ENCODE measurements around the gene CHMP1A. TPM values are rescaled to one million over a fixed set of nuclear protein-coding genes. Genes with fewer than 3 reads are reported as not detected.
"Not testable (repeated sequence)": the region's sequence is repeated elsewhere in the genome, so short reads cannot be mapped to it uniquely, and the experiment has no call there.

Gene CHMP1A
- 100 to 1,000 TPM; 102 to 111 (median 103) TPM for polyA plus RNA-seq

GRCh38 chr16:89657442-89658220 lies at the start of gene CHMP1A, which contains the start of gene SPATA33:
Gene CHMP1A (minus strand): TSS chr16:89657708. CDS start chr16:89657588, 120 bp downstream.
Gene SPATA33 (plus strand): TSS chr16:89657836. CDS start chr16:89657912, 76 bp downstream.
- peaks cover 3 to 10% (median 9%) of the 10 kb centered on the region in 3 donors for H3K36me3 Mint-ChIP-seq
- peak within 1 kb of the TSS; percentile 83 to 89 (median 86) for H3K4me3 Mint-ChIP-seq
- DNase-seq: peak; percentile 94 to 96 (median 96)
- H3K9me3 Mint-ChIP-seq: no peaks in the 10 kb centered on the region
- H3K27me3 Mint-ChIP-seq (ENCODE audit: low read depth in 3 of 3): peaks cover 2 to 14% (median 13%) of the 10 kb centered on the region in 3 donors
- H3K27ac Mint-ChIP-seq: peak within 1 kb of the TSS; percentile 78 to 91 (median 86)
- H3K4me1 Mint-ChIP-seq: peaks cover 32 to 40% of the 10 kb centered on the region in 2 donors

GRCh38 chr16:89706518-89707260 lies 49.2 kb upstream of the CHMP1A start:
- no peak overlapping the region for H3K27ac Mint-ChIP-seq
- H3K27me3 Mint-ChIP-seq (ENCODE audit: low read depth in 3 of 3): peaks cover 2 to 9% (median 3%) of the 10 kb centered on the region in 3 donors
- H3K4me1 Mint-ChIP-seq: peaks cover 14 to 17% of the 10 kb centered on the region in 2 donors
- no peaks in the 10 kb centered on the region for H3K9me3 Mint-ChIP-seq
- H3K36me3 Mint-ChIP-seq: no peaks in the 10 kb centered on the region
- DNase-seq: no peak
- no peak overlapping the region for H3K4me3 Mint-ChIP-seq

- no peak overlapping the region for H3K4me3 Mint-ChIP-seq
- H3K27me3 Mint-ChIP-seq (ENCODE audit: low read depth in 3 of 3): peaks cover 2 to 19% (median 6%) of the 10 kb centered on the region in 3 donors
- no peak for DNase-seq
- H3K9me3 Mint-ChIP-seq: no peaks in the 10 kb centered on the region
- no peak overlapping the region for H3K27ac Mint-ChIP-seq
- H3K36me3 Mint-ChIP-seq: no peaks in the 10 kb centered on the region
- peaks cover 14 to 21% of the 10 kb centered on the region in 2 donors for H3K4me1 Mint-ChIP-seq
Observed at GRCh38 chr16:89705006-89705405, 47.5 kb upstream of the CHMP1A start.

- Mint-ChIP-seq H3K27ac (no peak overlapping the region), H3K4me3 (no peak overlapping the region), H3K9me3 (no peaks in the 10 kb centered on the region), H3K4me1 (peaks cover 15 to 25% of the 10 kb centered on the region in 2 donors), H3K36me3 (no peaks in the 10 kb centered on the region), H3K27me3 (ENCODE audit: low read depth in 3 of 3) (peaks cover 3 to 19% (median 6%) of the 10 kb centered on the region in 3 donors)
- no peak for DNase-seq
Observed at GRCh38 chr16:89704281-89704680, 46.8 kb upstream of the CHMP1A start.

- Mint-ChIP-seq H3K27me3 (ENCODE audit: low read depth in 3 of 3) (peaks cover 3 to 17% (median 7%) of the 10 kb centered on the region in 3 donors), H3K36me3 (no peaks in the 10 kb centered on the region), H3K4me3 (peak within 1 kb of the TSS; percentile 67 to 84 (median 79)), H3K27ac (peak within 1 kb of the TSS; percentile 82 to 92 (median 87)), H3K4me1 (peaks cover 24 to 34% of the 10 kb centered on the region in 2 donors), H3K9me3 (no peaks in the 10 kb centered on the region)
- peak; percentile 97 to 98 (median 98) for DNase-seq
Observed at GRCh38 chr16:89701425-89702406, 44.2 kb upstream of the CHMP1A start, which contains the start of gene SPATA2L. Gene SPATA2L (minus strand): TSS chr16:89701705. CDS start chr16:89701232, 473 bp downstream.

- Mint-ChIP-seq H3K36me3 (no peaks in the 10 kb centered on the region), H3K9me3 (no peaks in the 10 kb centered on the region), H3K27ac (peak overlapping the region; percentile 82 to 92 (median 87)), H3K27me3 (ENCODE audit: low read depth in 3 of 3) (peaks cover 3 to 19% (median 12%) of the 10 kb centered on the region in 3 donors), H3K4me3 (peak overlapping the region; percentile 64 to 84 (median 79)), H3K4me1 (peaks cover 28 to 39% of the 10 kb centered on the region in 2 donors)
- DNase-seq: peak; percentile 54 to 64 (median 63)
Observed at GRCh38 chr16:89700649-89701424, 43.3 kb upstream of the CHMP1A start.

GRCh38 chr16:89700100-89700648 lies 42.7 kb upstream of the CHMP1A start:
- Mint-ChIP-seq H3K4me1 (peaks cover 32 to 44% of the 10 kb centered on the region in 2 donors), H3K9me3 (no peaks in the 10 kb centered on the region), H3K27ac (peak overlapping the region; percentile 81 to 88 (median 85)), H3K4me3 (peak overlapping the region; percentile 62 to 84 (median 64)), H3K27me3 (ENCODE audit: low read depth in 3 of 3) (peaks cover 3 to 17% (median 17%) of the 10 kb centered on the region in 3 donors), H3K36me3 (no peaks in the 10 kb centered on the region)
- peak; percentile 95 to 96 (median 96) for DNase-seq

- not testable (repeated sequence) for DNase-seq, H3K36me3 Mint-ChIP-seq
Observed at GRCh38 chr16:89699629-89700099, 42.2 kb upstream of the CHMP1A start.

GRCh38 chr16:89698717-89699116 lies 41.2 kb upstream of the CHMP1A start:
- Mint-ChIP-seq H3K27me3 (ENCODE audit: low read depth in 3 of 3) (peaks cover 5 to 24% (median 23%) of the 10 kb centered on the region in 3 donors), H3K4me1 (peaks cover 32 to 51% of the 10 kb centered on the region in 2 donors), H3K4me3 (peak overlapping the region in 1 of 5 donors; percentile 4), H3K27ac (peak overlapping the region; percentile 44 to 90 (median 78))
- not testable (repeated sequence) for H3K9me3 Mint-ChIP-seq, H3K36me3 Mint-ChIP-seq, DNase-seq

More at GRCh38 chr16:89699629-89700099, 42.2 kb upstream of the CHMP1A start:
- Mint-ChIP-seq H3K27me3 (ENCODE audit: low read depth in 3 of 3) (peaks cover 3 to 19% (median 19%) of the 10 kb centered on the region in 3 donors), H3K27ac (peak overlapping the region; percentile 81 to 90 (median 85)), H3K4me1 (peaks cover 32 to 49% of the 10 kb centered on the region in 2 donors), H3K4me3 (peak overlapping the region; percentile 62 to 84 (median 64))
- not testable (repeated sequence) for H3K9me3 Mint-ChIP-seq

GRCh38 chr16:89697616-89698331 lies 40.3 kb upstream of the CHMP1A start:
- Mint-ChIP-seq H3K27ac (peak overlapping the region in 2 of 6 donors; percentile 45), H3K4me1 (peaks cover 32 to 52% of the 10 kb centered on the region in 2 donors)
- DNase-seq: no peak

GRCh38 chr16:89697161-89697615 lies 39.7 kb upstream of the CHMP1A start:
- H3K4me1 Mint-ChIP-seq: peaks cover 26 to 47% of the 10 kb centered on the region in 2 donors
- DNase-seq: no peak
- H3K9me3 Mint-ChIP-seq: no peaks in the 10 kb centered on the region
- H3K4me3 Mint-ChIP-seq: peak overlapping the region in 2 of 5 donors; percentile 71 to 72
- peaks cover 4 to 5% (median 5%) of the 10 kb centered on the region in 3 donors for H3K36me3 Mint-ChIP-seq
- H3K27me3 Mint-ChIP-seq (ENCODE audit: low read depth in 3 of 3): peaks cover 5 to 28% (median 25%) of the 10 kb centered on the region in 3 donors
- peak overlapping the region; percentile 51 to 88 (median 78) for H3K27ac Mint-ChIP-seq

More at GRCh38 chr16:89697616-89698331, 40.3 kb upstream of the CHMP1A start:
- peak overlapping the region in 1 of 5 donors; percentile 27 for H3K4me3 Mint-ChIP-seq
- peaks cover 4 to 5% (median 5%) of the 10 kb centered on the region in 3 donors for H3K36me3 Mint-ChIP-seq
- peaks cover 5 to 28% (median 25%) of the 10 kb centered on the region in 3 donors for H3K27me3 Mint-ChIP-seq (ENCODE audit: low read depth in 3 of 3)
- no peaks in the 10 kb centered on the region for H3K9me3 Mint-ChIP-seq

All from immature natural killer cell (primary cell).